ENCODE data around the gene RAI1. TPM values are rescaled to one million over a fixed set of nuclear protein-coding genes. Genes with fewer than 3 reads are reported as not detected.

RAI1 gene
- total RNA-seq, 4 donors from 2014 or later: 19.4 to 38.2 (median 35.3) TPM

GRCh38 chr17:17648762-17649161 is 32.5 kb upstream of the RAI1 start:
- TF ChIP-seq POLR2A (IDR thresholded peaks at IDR 0.05): no peak
- TF ChIP-seq CTCF (IDR thresholded peaks at IDR 0.05): no peak
- H3K4me3 ChIP-seq (ENCODE audit: low read depth, poor library complexity, severe bottlenecking): no peak overlapping the region
- 52 to 68% methylated on average over 7 of the region's 7 CpGs for WGBS, 2 donors
- intact Hi-C loops (cut with DNase I; ENCODE audit: low total_unique reads): no loop called here
- no peak for DNase-seq (ENCODE audit: low spot score in 2 of 2)

DNA sequence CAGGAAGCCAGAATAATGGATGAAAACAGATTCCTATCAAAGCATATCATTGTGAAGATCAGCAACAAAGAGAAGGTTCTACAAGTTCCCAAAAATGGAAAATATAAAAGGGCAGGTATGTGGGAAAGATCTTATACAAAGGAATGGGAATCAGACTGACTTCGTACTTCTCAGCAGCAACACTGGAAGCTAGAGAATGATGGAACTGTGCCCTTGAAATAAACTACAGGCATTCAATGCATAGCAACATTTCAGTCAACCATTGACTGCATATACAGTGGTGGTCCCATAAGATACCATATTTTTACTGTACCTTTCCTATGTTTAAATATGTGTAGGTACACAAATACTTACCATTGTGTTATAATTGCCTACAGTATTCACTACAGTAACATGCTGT is 30.3 kb upstream of the RAI1 start:
- no peak for DNase-seq (ENCODE audit: low spot score in 2 of 2)
- WGBS, 2 donors: 92 to 96% methylated on average over 1 of the region's 1 CpG
- TF ChIP-seq POLR2A (IDR thresholded peaks at IDR 0.05): no peak
- no peak for TF ChIP-seq CTCF (IDR thresholded peaks at IDR 0.05)
- no peak overlapping the region for H3K4me3 ChIP-seq (ENCODE audit: low read depth, poor library complexity, severe bottlenecking)
- intact Hi-C loops (cut with DNase I; ENCODE audit: low total_unique reads): no loop called here

DNA sequence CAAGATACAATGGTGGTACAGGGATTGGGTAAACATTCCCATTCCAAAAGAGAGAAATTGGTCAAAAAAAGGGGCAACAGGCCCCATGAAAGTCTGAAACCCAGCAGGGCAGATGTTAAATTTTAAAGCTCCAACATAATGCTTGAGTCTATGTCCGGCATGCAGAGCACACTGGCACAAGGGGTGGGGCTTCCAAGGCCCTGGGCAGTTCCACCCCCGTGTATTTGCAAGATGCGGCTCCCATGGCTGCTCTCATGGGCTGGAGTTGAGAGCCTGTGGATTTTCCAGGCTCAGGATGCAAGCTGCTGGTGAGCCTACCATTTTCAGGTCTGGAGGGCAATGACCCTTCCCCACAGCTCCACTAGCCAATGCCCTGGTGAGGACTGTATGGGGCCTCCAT is 27.9 kb upstream of the RAI1 start:
- TF ChIP-seq POLR2A (IDR thresholded peaks at IDR 0.05) (no peak), CTCF (IDR thresholded peaks at IDR 0.05) (no peak)
- no peak overlapping the region for H3K4me3 ChIP-seq (ENCODE audit: low read depth, poor library complexity, severe bottlenecking)
- 69 to 89% methylated on average over 3 of the region's 3 CpGs for WGBS, 2 donors
- intact Hi-C loops (cut with DNase I; ENCODE audit: low total_unique reads): no loop called here
- no peak for DNase-seq (ENCODE audit: low spot score in 2 of 2)

DNA sequence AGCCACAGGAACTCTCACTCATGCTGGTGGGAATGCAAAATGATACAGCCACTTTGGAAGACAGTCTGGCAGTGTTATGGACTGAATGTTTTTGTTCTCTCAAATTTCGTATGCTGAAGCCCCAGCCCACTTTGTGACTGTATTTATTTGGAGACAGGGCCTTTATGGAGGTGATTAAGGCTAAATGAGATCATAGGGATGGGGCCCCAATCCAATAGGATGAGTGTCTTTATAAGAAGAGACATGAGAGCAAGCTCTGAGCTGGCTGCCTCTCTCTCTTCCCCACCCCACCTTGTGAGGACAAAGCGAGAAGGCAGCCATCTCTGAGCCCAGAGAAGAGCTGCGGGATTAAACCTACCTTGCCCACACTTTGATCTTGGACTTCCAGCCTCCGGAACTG is 21.9 kb upstream of the RAI1 start:
- intact Hi-C loops (cut with DNase I; ENCODE audit: low total_unique reads): no loop called here
- TF ChIP-seq POLR2A (IDR thresholded peaks at IDR 0.05): no peak
- TF ChIP-seq CTCF (IDR thresholded peaks at IDR 0.05): no peak
- no peak for DNase-seq (ENCODE audit: low spot score in 2 of 2)
- 85 to 92% methylated on average over 4 of the region's 4 CpGs for WGBS, 2 donors
- no peak overlapping the region for H3K4me3 ChIP-seq (ENCODE audit: low read depth, poor library complexity, severe bottlenecking)

GRCh38 chr17:17661134-17661533 is 20.1 kb upstream of the RAI1 start:
- intact Hi-C loops (cut with DNase I; ENCODE audit: low total_unique reads): no loop called here
- WGBS, 2 donors: 88 to 91% methylated on average over 8 of the region's 8 CpGs
- no peak for DNase-seq (ENCODE audit: low spot score in 2 of 2)
- TF ChIP-seq POLR2A (IDR thresholded peaks at IDR 0.05): no peak
- TF ChIP-seq CTCF (IDR thresholded peaks at IDR 0.05): no peak
- H3K4me3 ChIP-seq (ENCODE audit: low read depth, poor library complexity, severe bottlenecking): no peak overlapping the region

DNA sequence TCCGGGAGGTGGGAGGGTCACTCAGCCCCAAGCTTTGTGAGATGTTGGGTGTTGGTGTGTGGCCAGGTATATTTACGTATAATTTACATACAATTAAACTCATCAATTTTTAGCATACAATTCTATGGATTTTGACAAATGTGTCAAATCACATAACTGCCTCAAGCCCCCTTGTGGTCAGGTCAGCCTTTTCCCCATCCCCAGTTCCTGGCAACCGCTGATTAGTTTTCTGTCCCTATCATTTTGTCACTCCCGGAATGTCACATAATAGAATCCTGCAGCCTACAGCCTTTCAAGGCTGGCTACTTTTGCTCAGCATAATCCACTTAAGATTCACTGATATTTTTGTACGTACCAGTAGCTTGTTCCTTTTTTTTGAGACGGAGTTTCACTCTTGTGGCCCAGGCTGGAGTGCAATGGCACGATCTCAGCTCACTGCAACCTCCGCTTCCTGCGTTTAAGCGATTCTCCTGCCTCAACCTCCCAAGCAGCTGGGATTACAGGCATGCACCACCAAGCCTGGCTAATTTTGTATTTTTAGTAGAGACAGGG is 19.3 kb upstream of the RAI1 start:
- DNase-seq (ENCODE audit: low spot score in 2 of 2): no peak
- no peak overlapping the region for H3K4me3 ChIP-seq (ENCODE audit: low read depth, poor library complexity, severe bottlenecking)
- WGBS, 2 donors: 87 to 88% methylated on average over 10 of the region's 10 CpGs
- TF ChIP-seq CTCF (IDR thresholded peaks at IDR 0.05): no peak
- TF ChIP-seq POLR2A (IDR thresholded peaks at IDR 0.05): no peak
- intact Hi-C loops (cut with DNase I; ENCODE audit: low total_unique reads): no loop called here

All from lower leg skin (tissue), 4 donors.